Medulla oblongata (tissue), 1 donor: ENCODE data around the gene FOXC2.

ENCODE experiments used
- DNase-seq: peaks from one replicate; pipeline ENCODE4 v3.0.0-alpha.2; 2015; ENCODE audit errors: extremely low spot score

The FOXC2 gene

DNA sequence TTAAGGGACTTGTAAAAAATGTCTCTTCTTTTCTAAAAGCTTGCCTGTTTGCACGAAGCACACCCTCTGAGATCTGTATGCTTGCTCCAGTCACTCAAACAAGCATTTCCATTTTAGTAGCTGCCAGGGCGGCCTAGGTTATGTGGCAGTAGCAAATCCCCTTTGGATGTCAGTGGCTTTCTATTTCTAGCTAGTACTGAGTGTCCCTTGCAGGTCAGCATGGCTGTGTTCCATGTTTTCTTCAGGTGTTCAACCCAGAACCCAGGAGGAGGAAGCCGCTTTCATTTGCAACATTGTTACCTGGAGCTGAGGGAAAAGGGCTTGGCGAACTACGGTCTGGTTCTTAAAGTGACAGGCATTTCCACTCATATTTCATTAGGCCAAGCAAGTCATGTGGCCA, 48.1 kb downstream of the FOXC2 start:
- no peak for DNase-seq

DNA sequence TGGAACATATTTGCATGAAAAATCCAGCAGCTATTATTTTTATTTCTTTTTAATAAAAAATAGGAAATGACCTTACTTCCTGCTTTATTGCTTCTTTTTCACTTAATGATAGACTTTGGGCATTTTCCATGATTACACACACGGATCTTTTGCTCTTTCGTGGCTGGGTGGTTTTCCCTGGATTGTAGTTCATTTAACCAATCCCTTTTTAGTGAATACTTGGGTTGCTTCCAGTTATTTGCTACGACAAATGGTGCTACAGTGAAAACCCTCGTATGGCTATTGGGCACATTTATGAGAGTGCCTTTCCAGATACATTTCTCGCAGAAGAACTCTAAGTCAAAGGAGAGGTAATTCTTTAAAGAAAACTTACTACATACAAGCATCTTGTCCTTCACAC, 50.3 kb downstream of the FOXC2 start:
- DNase-seq: no peak

DNA sequence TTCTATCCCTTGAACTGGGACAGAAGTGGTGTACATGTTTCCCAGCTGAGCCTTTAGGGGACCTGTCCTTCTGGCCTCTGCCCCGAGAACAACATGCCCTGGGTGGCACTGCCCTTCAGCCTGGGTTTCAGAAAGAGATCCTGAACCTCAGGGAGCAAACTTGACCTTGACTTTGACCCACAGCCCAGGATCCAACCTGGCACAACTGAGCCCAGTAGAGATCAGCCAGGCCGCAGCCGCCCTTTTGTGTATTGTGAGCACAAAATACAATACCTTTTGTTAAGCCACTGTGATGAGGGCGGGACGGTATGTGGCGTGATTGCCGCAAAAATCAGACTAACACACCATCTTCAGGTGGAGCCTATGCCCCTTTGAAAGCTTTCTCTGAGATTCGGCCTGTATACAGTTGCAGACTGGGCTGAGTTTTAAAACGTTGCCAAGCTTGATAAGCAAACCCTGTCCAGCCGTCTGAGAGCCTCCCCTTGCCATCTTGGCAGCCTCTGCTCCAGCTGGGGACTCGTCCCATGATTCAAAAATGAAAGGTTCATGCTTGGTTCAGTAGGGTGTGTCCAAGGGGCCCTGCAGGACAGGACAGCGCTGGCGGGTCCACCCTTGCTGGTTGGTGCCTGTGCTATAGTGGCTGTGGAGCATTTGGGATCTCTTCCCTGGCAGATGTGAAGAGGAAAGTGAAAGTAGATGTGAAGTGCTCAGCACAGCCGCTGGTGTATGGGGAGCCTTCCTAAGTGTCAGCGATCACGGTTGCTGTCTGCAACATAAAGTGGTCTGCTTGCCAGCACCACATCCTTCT, 52.0 kb downstream of the FOXC2 start:
- DNase-seq: no peak
